Stomach (tissue), 4 donors: Measurements from ENCODE around the gene SLC13A5.

Experiments used
- CTCF ChIP-seq, 7 experiments: fragments of 450-650 bp in 4 of 7; fragments of 200-600 bp in 3 of 7; sonication (generic) in 3 of 7; IDR thresholded peaks; one replicate each; pipeline ENCODE4 v1.5.1; 2016 to 2019; ENCODE audit warnings: antibody characterized with exemption in 7 of 7, control low read depth in 2 of 7, mild to moderate bottlenecking in 1 of 7
- POLR2A ChIP-seq, 4 donors: fragments of 450-650 bp; IDR thresholded peaks; one replicate each; pipeline ENCODE4 v1.6.1; 2016; ENCODE audit warnings: antibody characterized with exemption in 4 of 4, control low read depth in 2 of 4, mild to moderate bottlenecking in 1 of 4, moderate library complexity in 1 of 4

- no peak for TF ChIP-seq CTCF (IDR thresholded peaks at IDR 0.05)
- TF ChIP-seq POLR2A (IDR thresholded peaks at IDR 0.05), result no peak
Observed at GRCh38 chr17:6706996-6707395, 6.2 kb downstream of the SLC13A5 start.
